IMR-90 (cell line): ENCODE results near the gene PLD5. TPM values are rescaled to one million over a fixed set of nuclear protein-coding genes. Genes with fewer than 3 reads are reported as not detected.

Experiments
- ATAC-seq: fragments of 200-7000 bp; cut with Tn5 transposase; 2 replicates; pipeline ENCODE4 v1.9.1; 2020; ENCODE audit warnings: low read depth, mild to moderate bottlenecking, moderate library complexity
- BruUV-seq: library from RNA; stranded (reverse); fragments of 400-500 nt; replicated peaks from 2 replicates; lab custom pipeline; 2021; lab: Mats Ljungman, UMichigan
- CTCF ChIA-PET: fragments of 300-600 bp; formaldehyde crosslinking; extraction: SDS; loops from one replicate; lab custom pipeline; 2021; ENCODE audit warnings: antibody characterized with exemption; lab: Yijun Ruan, JAX
- POLR2A ChIA-PET: fragments of 300-600 bp; sonication (Branson Sonifier 250); formaldehyde crosslinking; loops from one replicate; lab custom pipeline; 2022; ENCODE audit warnings: antibody characterized with exemption; ENCODE audit not compliant: unreplicated experiment; lab: Charles Lee
- DNase-seq: peaks from one replicate; pipeline ENCODE4 v3.0.0; 2013
- H2AFZ ChIP-seq: replicated peaks from 2 replicates; pipeline ENCODE3; 2013; ENCODE audit warnings: low read length, mild to moderate bottlenecking; ENCODE audit not compliant: poor library complexity
- H2AK5ac ChIP-seq: 2 replicates; pipeline ENCODE4 v1.6.1; 2013; ENCODE audit warnings: low read depth, low read length, inconsistent platforms
- H2AK9ac ChIP-seq: replicated peaks from 2 replicates; pipeline ENCODE3; 2013; ENCODE audit warnings: mild to moderate bottlenecking, low read depth, low read length, moderate library complexity; ENCODE audit not compliant: poor library complexity
- H2BK120ac ChIP-seq: 2 replicates; pipeline ENCODE4 v1.6.1; 2013; ENCODE audit warnings: low read depth, low read length, inconsistent platforms
- H2BK15ac ChIP-seq: 3 replicates; pipeline ENCODE4 v1.6.1; 2013; ENCODE audit warnings: low read depth, low read length, inconsistent platforms
- H2BK20ac ChIP-seq: 2 replicates; pipeline ENCODE4 v1.6.1; 2013; ENCODE audit warnings: low read depth, mild to moderate bottlenecking, inconsistent platforms, low read length, moderate library complexity
- H2BK5ac ChIP-seq: 2 replicates; pipeline ENCODE4 v1.6.1; 2013; ENCODE audit warnings: mild to moderate bottlenecking, low read depth, low read length, inconsistent platforms; ENCODE audit not compliant: poor library complexity, severe bottlenecking
- H3K14ac ChIP-seq: replicated peaks from 2 replicates; pipeline ENCODE4 v1.6.1; 2013; ENCODE audit warnings: low read depth, low read length, inconsistent platforms
- H3K18ac ChIP-seq: 2 replicates; pipeline ENCODE4 v1.6.1; 2013; ENCODE audit warnings: low read depth, low read length, control low read depth
- H3K23ac ChIP-seq: 2 replicates; pipeline ENCODE4 v1.6.1; 2013; ENCODE audit warnings: low read depth, low read length, inconsistent platforms
- H3K27ac ChIP-seq: 2 replicates; pipeline ENCODE4 v1.5.1; 2013; ENCODE audit warnings: mild to moderate bottlenecking, control low read depth, low read length; ENCODE audit not compliant: insufficient read depth
- H3K27me3 ChIP-seq: 2 replicates; pipeline ENCODE4 v1.6.1; 2013; ENCODE audit warnings: low read length; ENCODE audit not compliant: control insufficient read depth, insufficient read depth
- H3K36me3 ChIP-seq: 2 replicates; pipeline ENCODE4 v1.6.1; 2013; ENCODE audit warnings: low read length, mixed read lengths; ENCODE audit not compliant: control insufficient read depth, insufficient read depth
- H3K4ac ChIP-seq: 2 replicates; pipeline ENCODE4 v1.6.1; 2013; ENCODE audit warnings: low read depth, low read length, inconsistent platforms
- H3K4me1 ChIP-seq: 2 replicates; pipeline ENCODE4 v1.6.1; 2013; ENCODE audit warnings: low read length, mixed read lengths; ENCODE audit not compliant: control insufficient read depth, insufficient read depth
- H3K4me2 ChIP-seq: 2 replicates; pipeline ENCODE4 v1.6.1; 2013; ENCODE audit warnings: low read depth, mild to moderate bottlenecking, control low read depth, low read length, moderate library complexity
- H3K4me3 ChIP-seq: 2 replicates; pipeline ENCODE4 v1.5.1; 2013; ENCODE audit warnings: low read depth, mild to moderate bottlenecking, control low read depth, low read length, moderate library complexity; ENCODE audit not compliant: insufficient read depth
- H3K56ac ChIP-seq: 2 replicates; pipeline ENCODE4 v1.6.1; 2013; ENCODE audit warnings: low read length, inconsistent platforms; ENCODE audit not compliant: insufficient read depth; ENCODE audit errors: extremely low read depth
- H3K79me1 ChIP-seq, 2 experiments: 2 replicates each; pipeline ENCODE4 v1.6.1; 2013; ENCODE audit warnings: low read length in 2 of 2, inconsistent platforms in 1 of 2, low read depth in 1 of 2
- H3K9ac ChIP-seq: 2 replicates; pipeline ENCODE4 v1.6.1; 2013; ENCODE audit warnings: low read depth, low read length, control low read depth
- H3K9me1 ChIP-seq: 2 replicates; pipeline ENCODE4 v1.6.1; 2013; ENCODE audit warnings: low read length, inconsistent platforms; ENCODE audit not compliant: insufficient read depth
- H3K9me3 ChIP-seq: 2 replicates; pipeline ENCODE4 v1.6.1; 2013; ENCODE audit warnings: low read length; ENCODE audit not compliant: control insufficient read depth, insufficient read depth
- H4K20me1 ChIP-seq: 2 replicates; pipeline ENCODE4 v1.6.1; 2013; ENCODE audit warnings: low read length, inconsistent platforms; ENCODE audit not compliant: insufficient read depth
- H4K5ac ChIP-seq: 2 replicates; pipeline ENCODE4 v1.6.1; 2013; ENCODE audit warnings: mild to moderate bottlenecking, low read depth, low read length, control low read depth
- H4K8ac ChIP-seq, 2 experiments: 2 replicates each; pipeline ENCODE4 v1.6.1; 2013; ENCODE audit warnings: low read depth in 2 of 2, low read length in 2 of 2, control low read depth in 1 of 2, inconsistent platforms in 1 of 2
- H4K91ac ChIP-seq: 2 replicates; pipeline ENCODE4 v1.6.1; 2013; ENCODE audit warnings: low read depth, low read length, inconsistent platforms; ENCODE audit not compliant: insufficient read depth
- BHLHE40 ChIP-seq: fragments of 150-350 bp; IDR thresholded peaks from 2 replicates; pipeline ENCODE4 v1.6.1; 2016; ENCODE audit warnings: mild to moderate bottlenecking, low read depth, low read length
- CHD1 ChIP-seq: IDR thresholded peaks from 2 replicates; pipeline ENCODE4 v1.6.1; 2012; ENCODE audit warnings: low read depth, low read length, improper control_type of control experiment
- MAFK ChIP-seq: IDR thresholded peaks from 2 replicates; pipeline ENCODE4 v1.6.1; 2012; ENCODE audit warnings: low read depth, low read length, improper control_type of control experiment
- RAD21 ChIP-seq: IDR thresholded peaks from 2 replicates; pipeline ENCODE4 v1.6.1; 2012; ENCODE audit warnings: low read length, improper control_type of control experiment
- RCOR1 ChIP-seq: IDR thresholded peaks from 2 replicates; pipeline ENCODE4 v1.6.1; 2012; ENCODE audit warnings: mild to moderate bottlenecking, low read length, improper control_type of control experiment; ENCODE audit not compliant: insufficient replicate concordance
- SMC3 ChIP-seq: fragments of 150-350 bp; IDR thresholded peaks from 2 replicates; pipeline ENCODE4 v1.6.1; 2016; ENCODE audit warnings: low read depth, mild to moderate bottlenecking, antibody characterized with exemption, low read length, moderate library complexity
- WGBS, 2 experiments: methylation state at CpG; one replicate each; pipeline versions ENCODE4 v1.1.5 to v1.1.7; 2013; ENCODE audit warnings: missing lambda C conversion rate in 2 of 2; ENCODE audit not compliant: insufficient read length in 1 of 2; ENCODE audit errors: extremely low coverage in 2 of 2; 5-methylcytosine and 5-hydroxymethylcytosine counted together
- dilution Hi-C: fragments of 300-500 bp; cut with HindIII; formaldehyde crosslinking; loops from one replicate; pipeline ENCODE4 v1.14.3; 2018; ENCODE audit warnings: low sequenced_read_pairs; ENCODE audit not compliant: unreplicated experiment
- in situ Hi-C: fragments of 300-500 bp; cut with MboI; formaldehyde crosslinking; loops from 3 replicates; pipeline ENCODE4 v1.14.3; 2019; ENCODE audit warnings: low sequenced_read_pairs, inconsistent platforms, mixed read lengths
- intact Hi-C: fragments of 100-400 bp; cut with micrococcal nuclease; formaldehyde crosslinking; loops from 2 replicates; pipeline ENCODE4 v1.10.0; 2022
- polyA plus RNA-seq, 3 experiments: library from polyadenylated mRNA; depleted of rRNA; stranded (reverse); fragments of >200 nt; gene quantifications; 2 replicates each; pipeline ENCODE4 v1.2.3, GENCODE V29; 2012; ENCODE audit warnings: low replicate concordance in 1 of 3
- total RNA-seq: library from RNA; depleted of rRNA; stranded (reverse); fragments of >200 nt; gene quantifications from 2 replicates; pipeline ENCODE4 v1.2.3, GENCODE V29; 2012
- TF ChIP-seq, protein P1 (sequence below): conservative IDR thresholded peaks from 2 replicates; pipeline ENCODE4 v1.5.1; 2012; ENCODE audit warnings: mild to moderate bottlenecking, low read depth, low read length, improper control_type of control experiment
- TF ChIP-seq, protein P2 (sequence below): fragments of 150-350 bp; IDR thresholded peaks from 2 replicates; pipeline ENCODE4 v1.6.1; 2017; ENCODE audit warnings: mild to moderate bottlenecking, antibody characterized with exemption, low read length, low read depth

The PLD5 gene
- total and polyA plus RNA-seq, 2 of the 4 experiments (the other 2 are of a cell fraction) = not detected

DNA sequence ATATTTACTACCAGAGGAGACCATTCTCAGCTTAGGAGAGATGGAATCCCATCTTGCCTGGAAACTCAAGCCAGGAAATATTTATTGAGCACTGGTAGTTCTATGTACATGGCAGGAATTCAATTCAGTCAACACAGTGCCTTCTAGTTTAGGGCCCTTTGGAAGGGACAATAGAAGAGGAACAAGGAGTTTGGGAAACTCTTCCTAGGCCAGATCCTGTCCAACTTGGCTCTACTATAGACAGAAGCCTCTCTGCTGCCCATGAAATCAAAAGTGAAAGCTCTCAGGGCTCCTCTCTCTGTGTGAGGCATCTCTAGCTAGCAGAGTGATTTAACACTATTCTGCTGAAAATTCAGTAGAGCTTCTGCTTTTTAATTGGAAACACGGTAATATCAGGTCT lies 281.0 kb downstream of the PLD5 start:
- no peak overlapping the region for H4K5ac ChIP-seq
- no peak overlapping the region for H3K9ac ChIP-seq
- H3K23ac ChIP-seq = no peak overlapping the region
- H3K4me2 ChIP-seq = no peak overlapping the region
- no peak overlapping the region for H3K56ac ChIP-seq
- no peaks in the 10 kb centered on the region for H3K4me1 ChIP-seq
- no peak overlapping the region for H2BK15ac ChIP-seq
- no TSS peak for BruUV-seq
- no CpG with 5 or more reads among the region's 1 CpG for WGBS, 2 experiments
- in situ Hi-C loops = no loop called here
- H3K18ac ChIP-seq = no peak overlapping the region
- H4K8ac ChIP-seq = no peak overlapping the region
- no peaks in the 10 kb centered on the region for H4K20me1 ChIP-seq
- POLR2A ChIA-PET = no interaction called here
- ATAC-seq (no peak), DNase-seq (no peak)
- H3K36me3 ChIP-seq = no peaks in the 10 kb centered on the region
- H2AK5ac ChIP-seq = no peak overlapping the region
- no peak overlapping the region for H2BK20ac ChIP-seq
- dilution Hi-C loops = no loop called here
- H3K14ac ChIP-seq = no peak overlapping the region
- CTCF ChIA-PET = interaction anchor here (0.6 kb wide), 2 partner anchors 204 to 344 kb away, joined by 4 to 7 read pairs; no protein-coding TSS in a partner anchor
- no peak overlapping the region for H2AFZ ChIP-seq
- no peak overlapping the region for H4K91ac ChIP-seq
- H3K9me1 ChIP-seq = no peaks in the 10 kb centered on the region
- no peak for TF ChIP-seq RAD21
- TF ChIP-seq MAFK = no peak
- TF ChIP-seq, protein P1, sequence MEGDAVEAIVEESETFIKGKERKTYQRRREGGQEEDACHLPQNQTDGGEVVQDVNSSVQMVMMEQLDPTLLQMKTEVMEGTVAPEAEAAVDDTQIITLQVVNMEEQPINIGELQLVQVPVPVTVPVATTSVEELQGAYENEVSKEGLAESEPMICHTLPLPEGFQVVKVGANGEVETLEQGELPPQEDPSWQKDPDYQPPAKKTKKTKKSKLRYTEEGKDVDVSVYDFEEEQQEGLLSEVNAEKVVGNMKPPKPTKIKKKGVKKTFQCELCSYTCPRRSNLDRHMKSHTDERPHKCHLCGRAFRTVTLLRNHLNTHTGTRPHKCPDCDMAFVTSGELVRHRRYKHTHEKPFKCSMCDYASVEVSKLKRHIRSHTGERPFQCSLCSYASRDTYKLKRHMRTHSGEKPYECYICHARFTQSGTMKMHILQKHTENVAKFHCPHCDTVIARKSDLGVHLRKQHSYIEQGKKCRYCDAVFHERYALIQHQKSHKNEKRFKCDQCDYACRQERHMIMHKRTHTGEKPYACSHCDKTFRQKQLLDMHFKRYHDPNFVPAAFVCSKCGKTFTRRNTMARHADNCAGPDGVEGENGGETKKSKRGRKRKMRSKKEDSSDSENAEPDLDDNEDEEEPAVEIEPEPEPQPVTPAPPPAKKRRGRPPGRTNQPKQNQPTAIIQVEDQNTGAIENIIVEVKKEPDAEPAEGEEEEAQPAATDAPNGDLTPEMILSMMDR = no peak
- TF ChIP-seq, protein P2, sequence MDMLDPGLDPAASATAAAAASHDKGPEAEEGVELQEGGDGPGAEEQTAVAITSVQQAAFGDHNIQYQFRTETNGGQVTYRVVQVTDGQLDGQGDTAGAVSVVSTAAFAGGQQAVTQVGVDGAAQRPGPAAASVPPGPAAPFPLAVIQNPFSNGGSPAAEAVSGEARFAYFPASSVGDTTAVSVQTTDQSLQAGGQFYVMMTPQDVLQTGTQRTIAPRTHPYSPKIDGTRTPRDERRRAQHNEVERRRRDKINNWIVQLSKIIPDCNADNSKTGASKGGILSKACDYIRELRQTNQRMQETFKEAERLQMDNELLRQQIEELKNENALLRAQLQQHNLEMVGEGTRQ = no peak
- TF ChIP-seq RCOR1 = no peak
- TF ChIP-seq BHLHE40 = no peak
- TF ChIP-seq SMC3 = no peak
- TF ChIP-seq CHD1 = no peak
- no peak overlapping the region for H2BK5ac ChIP-seq
- H3K27ac ChIP-seq = no peak overlapping the region
- H2AK9ac ChIP-seq = no peak overlapping the region
- intact Hi-C loops = no loop called here
- peaks cover 7% of the 10 kb centered on the region; the same call in 1 of the 2 replicates for H3K9me3 ChIP-seq
- H3K27me3 ChIP-seq = no peaks in the 10 kb centered on the region
- no peak overlapping the region for H3K4ac ChIP-seq
- H2BK120ac ChIP-seq = no peak overlapping the region
- no peak overlapping the region for H3K4me3 ChIP-seq
- no peaks in the 10 kb centered on the region for H3K79me1 ChIP-seq
